ENCODE measurements around the gene STXBP1.

DNA sequence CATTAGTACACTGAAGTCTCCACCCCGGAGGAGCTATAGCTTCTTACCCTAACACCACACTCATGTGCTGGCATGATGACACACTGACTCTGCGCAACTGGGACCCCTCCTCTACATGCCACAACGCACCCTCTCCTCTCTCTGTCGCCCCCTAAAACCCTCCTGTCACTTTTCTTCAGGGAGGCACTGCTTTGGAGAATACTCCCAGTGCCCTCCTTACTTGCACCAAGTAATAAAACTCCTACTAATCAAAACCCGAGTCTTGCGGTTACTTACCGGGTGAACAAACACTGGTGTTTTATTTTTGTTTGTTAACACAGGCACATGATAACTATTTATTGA, 12.6 kb upstream of the STXBP1 start:
- TF ChIP-seq POLR2A (IDR thresholded peaks at IDR 0.05; ENCODE audit: low read depth, low read length) (no peak), POLR2AphosphoS5 (IDR thresholded peaks at IDR 0.05; ENCODE audit: low read depth, low read length) (no peak), SPI1 (IDR thresholded peaks at IDR 0.05; ENCODE audit: low read depth, low read length) (no peak)
